Spleen (tissue), 11 donors: ENCODE data around the gene TREM2. TPM values are rescaled to one million over a fixed set of nuclear protein-coding genes. Genes with fewer than 3 reads are reported as not detected.
"Not testable (repeated sequence)": the region's sequence is repeated elsewhere in the genome, so short reads cannot be mapped to it uniquely, and the experiment has no call there.

Experiments used
- DNase-seq: peaks from one replicate; pipeline ENCODE4 v3.0.0-alpha.2; 2020
- H3K27ac ChIP-seq, 8 donors: fragments of 200-600 bp; sonication (generic) in 7 of 8; 1 replicate in 4 of 8; 2 replicates in 4 of 8; pipeline versions ENCODE4 v1.5.0 to v1.8.0; 2016 to 2021; ENCODE audit warnings: inconsistent platforms in 4 of 8, mild to moderate bottlenecking in 4 of 8, moderate library complexity in 1 of 8
- H3K27me3 ChIP-seq, 7 donors: fragments of 200-600 bp; sonication (generic) in 6 of 7; replicated peaks in 1 of 7; 1 replicate in 4 of 7; 2 replicates in 3 of 7; pipeline versions ENCODE4 v1.5.0 to v1.8.0; 2016 to 2021; ENCODE audit warnings: inconsistent platforms in 3 of 7, mild to moderate bottlenecking in 1 of 7
- H3K36me3 ChIP-seq, 6 donors: fragments of 200-600 bp; sonication (generic) in 5 of 6; 1 replicate in 4 of 6; 2 replicates in 2 of 6; pipeline versions ENCODE4 v1.5.0 to v1.8.0; 2016 to 2021; ENCODE audit warnings: inconsistent platforms in 2 of 6
- H3K4me1 ChIP-seq, 6 donors: fragments of 200-600 bp; sonication (generic) in 5 of 6; 1 replicate in 3 of 6; 2 replicates in 3 of 6; pipeline versions ENCODE4 v1.5.0 to v1.8.0; 2016 to 2021; ENCODE audit warnings: inconsistent platforms in 3 of 6
- H3K4me3 ChIP-seq, 8 donors: fragments of 200-600 bp; sonication (generic) in 7 of 8; 1 replicate in 4 of 8; 2 replicates in 4 of 8; pipeline versions ENCODE4 v1.5.0 to v1.8.0; 2016 to 2021; ENCODE audit warnings: inconsistent platforms in 4 of 8, mild to moderate bottlenecking in 4 of 8, moderate library complexity in 2 of 8
- H3K9me3 ChIP-seq, 8 donors: fragments of 200-600 bp; sonication (generic) in 7 of 8; 1 replicate in 4 of 8; 2 replicates in 4 of 8; pipeline versions ENCODE4 v1.5.0 to v1.8.0; 2016 to 2021; ENCODE audit warnings: inconsistent platforms in 4 of 8
- POLR2A ChIP-seq, 3 donors: fragments of 450-650 bp; IDR thresholded peaks; one replicate each; pipeline ENCODE4 v1.5.1; 2017; ENCODE audit warnings: antibody characterized with exemption in 3 of 3, mild to moderate bottlenecking in 1 of 3
- POLR2AphosphoS5 ChIP-seq, 3 donors: sonication (generic); formaldehyde crosslinking; IDR thresholded peaks; one replicate each; pipeline ENCODE4 v1.5.1; 2017; ENCODE audit warnings: antibody characterized with exemption in 3 of 3
- WGBS, 5 donors: extraction: QIAGEN DNeasy Blood & Tissue Kit in 3 of 5; methylation state at CpG; one replicate each; pipeline versions ENCODE4 v1.1.5 to v1.1.7; 2013 to 2018; 5-methylcytosine and 5-hydroxymethylcytosine counted together
- intact Hi-C: fragments of 100-400 bp; cut with DNase I; formaldehyde crosslinking; loops from one replicate; pipeline ENCODE4 v1.15.0; 2023; ENCODE audit warnings: low total_unique reads
- polyA plus RNA-seq, 3 donors: library from polyadenylated mRNA; stranded (reverse); fragments of 200-250 nt; gene quantifications; one replicate each; pipeline ENCODE4 v1.2.1, GENCODE V29; 2013
- total RNA-seq, 7 donors: library from RNA; depleted of rRNA in 3 of 7; stranded (reverse); fragments of >200 nt in 3 of 7; fragmentation: NEBNext Ultra II Directional in 4 of 7; extraction: Animal tissue kit (Norgen Biotek cat#: 25700) in 4 of 7; gene quantifications; one replicate each; pipeline versions ENCODE4 v1.1.0 to v1.2.1, GENCODE V29; 2016 to 2021
- TF ChIP-seq, protein P1 (sequence below), 11 experiments: fragments of 200-600 bp in 7 of 11; fragments of 450-650 bp in 4 of 11; sonication (generic) in 4 of 11; IDR thresholded peaks in 8 of 11; conservative IDR thresholded peaks in 3 of 11; 1 replicate in 7 of 11; 2 replicates in 4 of 11; pipeline versions ENCODE4 v1.4.0 to v1.8.0; 2016 to 2021; ENCODE audit warnings: antibody characterized with exemption in 11 of 11, inconsistent platforms in 4 of 11, mild to moderate bottlenecking in 1 of 11
- donor health status: healthy with polysubstance abuse.
- donor health status: DM: no; HTN: no; CAD: no; lungs with moderate emphysema.
- donor health status: DM: no; HTN: no; CAD: no.
- donor health status: Bipolar disorder and iron deficiency.
- donor health status: healthy.
- donor health status: DM: no; HTN: no; CAD: no.
- donor health status: DM: yes; HTN: yes; CAD: no.

Gene TREM2
- total and polyA plus RNA-seq, 10 donors = 0.59 to 18.3 (median 0.73) TPM; not detected in 4

DNA sequence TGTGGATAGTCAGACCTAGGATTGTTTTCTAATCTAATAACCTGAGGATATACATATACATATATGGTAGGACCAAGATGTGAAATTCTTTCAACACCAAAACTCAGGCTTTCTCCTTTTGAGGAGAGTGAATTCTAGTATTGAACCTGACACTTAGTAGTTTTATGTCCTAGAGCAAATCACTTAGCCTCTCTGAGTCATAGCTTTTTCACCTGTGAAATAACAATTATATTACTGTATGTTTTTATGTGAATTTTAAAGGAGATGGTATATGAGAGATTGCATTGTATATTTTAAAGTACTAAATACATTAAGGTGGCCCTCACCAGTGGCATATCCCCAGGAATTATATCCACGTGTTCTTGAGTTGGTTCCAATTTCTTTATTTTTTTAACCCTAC, 43.4 kb downstream of the TREM2 start:
- TF ChIP-seq POLR2A (IDR thresholded peaks at IDR 0.05) (no peak), POLR2AphosphoS5 (IDR thresholded peaks at IDR 0.05) (no peak)
- TF ChIP-seq, protein P1, sequence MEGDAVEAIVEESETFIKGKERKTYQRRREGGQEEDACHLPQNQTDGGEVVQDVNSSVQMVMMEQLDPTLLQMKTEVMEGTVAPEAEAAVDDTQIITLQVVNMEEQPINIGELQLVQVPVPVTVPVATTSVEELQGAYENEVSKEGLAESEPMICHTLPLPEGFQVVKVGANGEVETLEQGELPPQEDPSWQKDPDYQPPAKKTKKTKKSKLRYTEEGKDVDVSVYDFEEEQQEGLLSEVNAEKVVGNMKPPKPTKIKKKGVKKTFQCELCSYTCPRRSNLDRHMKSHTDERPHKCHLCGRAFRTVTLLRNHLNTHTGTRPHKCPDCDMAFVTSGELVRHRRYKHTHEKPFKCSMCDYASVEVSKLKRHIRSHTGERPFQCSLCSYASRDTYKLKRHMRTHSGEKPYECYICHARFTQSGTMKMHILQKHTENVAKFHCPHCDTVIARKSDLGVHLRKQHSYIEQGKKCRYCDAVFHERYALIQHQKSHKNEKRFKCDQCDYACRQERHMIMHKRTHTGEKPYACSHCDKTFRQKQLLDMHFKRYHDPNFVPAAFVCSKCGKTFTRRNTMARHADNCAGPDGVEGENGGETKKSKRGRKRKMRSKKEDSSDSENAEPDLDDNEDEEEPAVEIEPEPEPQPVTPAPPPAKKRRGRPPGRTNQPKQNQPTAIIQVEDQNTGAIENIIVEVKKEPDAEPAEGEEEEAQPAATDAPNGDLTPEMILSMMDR (IDR thresholded peaks at IDR 0.05 in 8 of 11, conservative IDR thresholded peaks at IDR 0.05 in 3 of 11) = no peak
- H3K27ac ChIP-seq = no peak overlapping the region
- H3K36me3 ChIP-seq = peaks cover 0 to 58% (median 5%) of the 10 kb centered on the region in 6 donors
- no peaks in the 10 kb centered on the region for H3K27me3 ChIP-seq
- no peaks in the 10 kb centered on the region for H3K4me1 ChIP-seq
- DNase-seq = no peak
- WGBS, 5 donors = 45 to 65% (median 55%) methylated on average over 1 of the region's 1 CpG
- no peak overlapping the region for H3K4me3 ChIP-seq
- no peaks in the 10 kb centered on the region for H3K9me3 ChIP-seq
- intact Hi-C loops = no loop called here

DNA sequence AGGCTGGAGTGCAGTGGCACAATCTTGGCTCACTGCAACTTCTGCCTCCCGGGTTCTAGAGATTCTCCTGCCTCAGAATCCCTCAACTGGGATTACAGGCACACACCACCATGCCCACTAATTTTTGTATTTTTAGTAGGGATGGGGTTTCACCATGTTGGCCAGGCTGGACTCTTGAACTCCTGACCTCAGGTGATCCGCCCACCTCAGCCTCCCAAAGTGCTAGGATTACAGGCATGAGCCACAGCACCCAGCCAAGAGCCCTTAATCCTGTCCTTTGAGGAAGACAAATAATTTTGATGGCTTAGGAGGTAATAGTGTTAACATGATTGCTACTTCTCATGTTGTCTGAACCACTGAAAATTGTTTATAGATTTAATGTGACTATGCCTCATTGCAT, 47.9 kb downstream of the TREM2 start:
- H3K4me3 ChIP-seq, DNase-seq, H3K27ac ChIP-seq, H3K4me1 ChIP-seq, intact Hi-C loops, H3K27me3 ChIP-seq, H3K9me3 ChIP-seq: not testable (repeated sequence)
- peaks cover 0 to 34% (median 0%) of the 10 kb centered on the region in 6 donors for H3K36me3 ChIP-seq
- 94 to 100% (median 96%) methylated on average over 2 of the region's 2 CpGs for WGBS, 5 donors

DNA sequence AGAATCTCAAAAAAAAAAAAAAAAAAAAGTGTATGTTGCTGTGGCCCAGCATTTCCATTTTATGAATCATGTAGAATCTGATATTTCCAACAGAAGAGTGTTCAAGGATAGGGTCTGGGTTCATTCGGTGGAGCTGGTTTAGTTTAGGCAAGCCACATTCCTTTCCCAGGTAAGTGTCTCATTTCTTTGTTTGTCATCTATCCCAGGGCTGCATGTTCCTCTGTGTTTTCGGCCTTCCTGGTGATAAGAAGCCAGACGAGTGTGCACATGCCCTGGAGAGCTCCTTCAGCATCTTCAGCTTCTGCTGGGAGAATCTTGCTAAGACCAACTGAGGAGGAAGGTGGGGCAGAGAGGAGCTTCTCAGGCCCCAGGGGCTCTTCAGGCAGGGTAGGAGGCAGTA, 51.9 kb downstream of the TREM2 start:
- TF ChIP-seq, protein P1 (IDR thresholded peaks at IDR 0.05 in 8 of 11, conservative IDR thresholded peaks at IDR 0.05 in 3 of 11) = no peak
- TF ChIP-seq POLR2A (IDR thresholded peaks at IDR 0.05) (no peak), POLR2AphosphoS5 (IDR thresholded peaks at IDR 0.05) (no peak)
- H3K27me3 ChIP-seq = no peaks in the 10 kb centered on the region
- H3K9me3 ChIP-seq = no peaks in the 10 kb centered on the region
- intact Hi-C loops = no loop called here
- H3K36me3 ChIP-seq = peaks cover 0 to 27% (median 0%) of the 10 kb centered on the region in 6 donors
- no peaks in the 10 kb centered on the region for H3K4me1 ChIP-seq
- no peak overlapping the region for H3K4me3 ChIP-seq
- no peak for DNase-seq
- no peak overlapping the region for H3K27ac ChIP-seq
- WGBS, 5 donors = 90 to 97% (median 96%) methylated on average over 3 of the region's 3 CpGs

Other genes starting within 250 kb of the TREM2 start
- 1 to 10 TPM; 1.7 to 3.9 (median 2.6) TPM for gene UNC5CL, start 123.9 kb downstream of the TREM2 start, total RNA-seq
- gene UNC5CL, start 123.9 kb downstream of the TREM2 start, polyA plus RNA-seq = 1 to 10 TPM; 1.4 to 3.0 (median 2.8) TPM
- 1 to 10 TPM in 1 of 7 donors, not detected in 6; 6.3 TPM for gene TSPO2, start 120.6 kb downstream of the TREM2 start, total RNA-seq
- gene TSPO2, start 120.6 kb downstream of the TREM2 start, polyA plus RNA-seq = under 1 TPM in 1 of 3 donors, not detected in 2; 0.54 TPM
- under 1 TPM in 1 of 7 donors, not detected in 6; 0.23 TPM for gene APOBEC2, start 109.9 kb downstream of the TREM2 start, total RNA-seq
- gene APOBEC2, start 109.9 kb downstream of the TREM2 start, polyA plus RNA-seq = not detected
- gene OARD1, start 90.8 kb downstream of the TREM2 start, total RNA-seq = 10 to 100 TPM; 20.7 to 41.3 (median 31.1) TPM
- gene OARD1, start 90.8 kb downstream of the TREM2 start, polyA plus RNA-seq = 10 to 100 TPM; 28.5 to 41.4 (median 38.8) TPM
- gene NFYA, start 90.1 kb downstream of the TREM2 start, total RNA-seq = 10 to 100 TPM; 24.4 to 34.8 (median 25.7) TPM
- gene NFYA, start 90.1 kb downstream of the TREM2 start, polyA plus RNA-seq = 10 to 100 TPM in 1 of 3 donors, 1 to 10 TPM in 2; 6.4 to 10.1 (median 8.7) TPM
- gene TREML1, start 8.8 kb downstream of the TREM2 start, total RNA-seq = 10 to 100 TPM in 3 of 7 donors, 1 to 10 TPM in 4; 3.3 to 19.2 (median 7.2) TPM
- gene TREML1, start 8.8 kb downstream of the TREM2 start, polyA plus RNA-seq = 1 to 10 TPM; 1.2 to 3.6 (median 1.5) TPM
- 10 to 100 TPM in 5 of 7 donors, 1 to 10 TPM in 2; 7.4 to 28.8 (median 12.2) TPM for gene TREML2, start 38.0 kb upstream of the TREM2 start, total RNA-seq
- gene TREML2, start 38.0 kb upstream of the TREM2 start, polyA plus RNA-seq = 1 to 10 TPM; 1.9 to 5.4 (median 4.6) TPM
- 1 to 10 TPM in 1 of 7 donors, not detected in 6; 2.2 TPM for gene TREML4, start 65.2 kb upstream of the TREM2 start, total RNA-seq
- gene TREML4, start 65.2 kb upstream of the TREM2 start, polyA plus RNA-seq = under 1 TPM in 1 of 3 donors, not detected in 2; 0.44 TPM
- gene TREM1, start 123.6 kb upstream of the TREM2 start, total RNA-seq = 10 to 100 TPM; 14.8 to 51.9 (median 24.9) TPM
- gene TREM1, start 123.6 kb upstream of the TREM2 start, polyA plus RNA-seq = 1 to 10 TPM in 2 of 3 donors, under 1 TPM in 1; 0.64 to 3.7 (median 2.9) TPM
- not detected for gene NCR2, start 172.5 kb upstream of the TREM2 start, total RNA-seq
- not detected for gene NCR2, start 172.5 kb upstream of the TREM2 start, polyA plus RNA-seq